Spleen (tissue), 11 donors: ENCODE data around the gene FUT7. TPM values are rescaled to one million over a fixed set of nuclear protein-coding genes. Genes with fewer than 3 reads are reported as not detected.

ENCODE experiments used
- DNase-seq: peaks from one replicate; pipeline ENCODE4 v3.0.0-alpha.2; 2020
- H3K27ac ChIP-seq, 8 donors: fragments of 200-600 bp; sonication (generic) in 7 of 8; 1 replicate in 4 of 8; 2 replicates in 4 of 8; pipeline versions ENCODE4 v1.5.0 to v1.8.0; 2016 to 2021; ENCODE audit warnings: inconsistent platforms in 4 of 8, mild to moderate bottlenecking in 4 of 8, moderate library complexity in 1 of 8
- H3K27me3 ChIP-seq, 7 donors: fragments of 200-600 bp; sonication (generic) in 6 of 7; replicated peaks in 1 of 7; 1 replicate in 4 of 7; 2 replicates in 3 of 7; pipeline versions ENCODE4 v1.5.0 to v1.8.0; 2016 to 2021; ENCODE audit warnings: inconsistent platforms in 3 of 7, mild to moderate bottlenecking in 1 of 7
- H3K36me3 ChIP-seq, 6 donors: fragments of 200-600 bp; sonication (generic) in 5 of 6; 1 replicate in 4 of 6; 2 replicates in 2 of 6; pipeline versions ENCODE4 v1.5.0 to v1.8.0; 2016 to 2021; ENCODE audit warnings: inconsistent platforms in 2 of 6
- H3K4me1 ChIP-seq, 6 donors: fragments of 200-600 bp; sonication (generic) in 5 of 6; 1 replicate in 3 of 6; 2 replicates in 3 of 6; pipeline versions ENCODE4 v1.5.0 to v1.8.0; 2016 to 2021; ENCODE audit warnings: inconsistent platforms in 3 of 6
- H3K4me3 ChIP-seq, 8 donors: fragments of 200-600 bp; sonication (generic) in 7 of 8; 1 replicate in 4 of 8; 2 replicates in 4 of 8; pipeline versions ENCODE4 v1.5.0 to v1.8.0; 2016 to 2021; ENCODE audit warnings: inconsistent platforms in 4 of 8, mild to moderate bottlenecking in 4 of 8, moderate library complexity in 2 of 8
- H3K9me3 ChIP-seq, 8 donors: fragments of 200-600 bp; sonication (generic) in 7 of 8; 1 replicate in 4 of 8; 2 replicates in 4 of 8; pipeline versions ENCODE4 v1.5.0 to v1.8.0; 2016 to 2021; ENCODE audit warnings: inconsistent platforms in 4 of 8
- POLR2A ChIP-seq, 3 donors: fragments of 450-650 bp; IDR thresholded peaks; one replicate each; pipeline ENCODE4 v1.5.1; 2017; ENCODE audit warnings: antibody characterized with exemption in 3 of 3, mild to moderate bottlenecking in 1 of 3
- POLR2AphosphoS5 ChIP-seq, 3 donors: sonication (generic); formaldehyde crosslinking; IDR thresholded peaks; one replicate each; pipeline ENCODE4 v1.5.1; 2017; ENCODE audit warnings: antibody characterized with exemption in 3 of 3
- WGBS, 5 donors: extraction: QIAGEN DNeasy Blood & Tissue Kit in 3 of 5; methylation state at CpG; one replicate each; pipeline versions ENCODE4 v1.1.5 to v1.1.7; 2013 to 2018; 5-methylcytosine and 5-hydroxymethylcytosine counted together
- intact Hi-C: fragments of 100-400 bp; cut with DNase I; formaldehyde crosslinking; loops from one replicate; pipeline ENCODE4 v1.15.0; 2023; ENCODE audit warnings: low total_unique reads
- polyA plus RNA-seq, 3 donors: library from polyadenylated mRNA; stranded (reverse); fragments of 200-250 nt; gene quantifications; one replicate each; pipeline ENCODE4 v1.2.1, GENCODE V29; 2013
- total RNA-seq, 7 donors: library from RNA; depleted of rRNA in 3 of 7; stranded (reverse); fragments of >200 nt in 3 of 7; fragmentation: NEBNext Ultra II Directional in 4 of 7; extraction: Animal tissue kit (Norgen Biotek cat#: 25700) in 4 of 7; gene quantifications; one replicate each; pipeline versions ENCODE4 v1.1.0 to v1.2.1, GENCODE V29; 2016 to 2021
- TF ChIP-seq, protein P1 (sequence below), 11 experiments: fragments of 200-600 bp in 7 of 11; fragments of 450-650 bp in 4 of 11; sonication (generic) in 4 of 11; IDR thresholded peaks in 8 of 11; conservative IDR thresholded peaks in 3 of 11; 1 replicate in 7 of 11; 2 replicates in 4 of 11; pipeline versions ENCODE4 v1.4.0 to v1.8.0; 2016 to 2021; ENCODE audit warnings: antibody characterized with exemption in 11 of 11, inconsistent platforms in 4 of 11, mild to moderate bottlenecking in 1 of 11
- donor health status: healthy with polysubstance abuse.
- donor health status: DM: no; HTN: no; CAD: no; lungs with moderate emphysema.
- donor health status: DM: no; HTN: no; CAD: no.
- donor health status: Bipolar disorder and iron deficiency.
- donor health status: healthy.
- donor health status: DM: no; HTN: no; CAD: no.
- donor health status: DM: yes; HTN: yes; CAD: no.

The FUT7 gene
- total and polyA plus RNA-seq, 10 donors = 4.0 to 14.9 (median 6.3) TPM

DNA sequence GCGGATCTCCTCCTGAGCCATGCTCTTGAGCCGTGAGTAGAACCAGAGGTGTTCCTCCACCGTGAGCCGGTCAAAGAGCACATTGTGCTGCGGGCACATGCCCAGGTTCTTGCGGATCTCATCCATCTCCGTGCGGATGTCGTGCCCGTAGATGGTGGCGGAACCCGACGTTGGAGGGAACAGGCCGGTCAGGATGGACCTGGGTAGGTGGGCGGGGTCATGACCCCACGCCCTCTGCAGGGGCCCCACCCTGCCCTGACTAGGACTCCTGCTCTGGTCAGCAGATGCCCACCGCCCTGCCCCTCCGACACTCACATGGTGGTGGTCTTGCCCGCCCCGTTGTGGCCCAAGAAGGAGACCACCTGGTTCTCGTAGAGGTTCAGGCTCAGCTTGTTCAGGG is 15.9 kb downstream of the FUT7 start:
- H3K27me3 ChIP-seq = no peaks in the 10 kb centered on the region
- no peak overlapping the region for H3K4me3 ChIP-seq
- no peak overlapping the region for H3K27ac ChIP-seq
- no peaks in the 10 kb centered on the region for H3K4me1 ChIP-seq
- intact Hi-C loops = no loop called here
- H3K9me3 ChIP-seq = no peaks in the 10 kb centered on the region
- TF ChIP-seq POLR2A (IDR thresholded peaks at IDR 0.05) (no peak), POLR2AphosphoS5 (IDR thresholded peaks at IDR 0.05) (no peak)
- TF ChIP-seq, protein P1, sequence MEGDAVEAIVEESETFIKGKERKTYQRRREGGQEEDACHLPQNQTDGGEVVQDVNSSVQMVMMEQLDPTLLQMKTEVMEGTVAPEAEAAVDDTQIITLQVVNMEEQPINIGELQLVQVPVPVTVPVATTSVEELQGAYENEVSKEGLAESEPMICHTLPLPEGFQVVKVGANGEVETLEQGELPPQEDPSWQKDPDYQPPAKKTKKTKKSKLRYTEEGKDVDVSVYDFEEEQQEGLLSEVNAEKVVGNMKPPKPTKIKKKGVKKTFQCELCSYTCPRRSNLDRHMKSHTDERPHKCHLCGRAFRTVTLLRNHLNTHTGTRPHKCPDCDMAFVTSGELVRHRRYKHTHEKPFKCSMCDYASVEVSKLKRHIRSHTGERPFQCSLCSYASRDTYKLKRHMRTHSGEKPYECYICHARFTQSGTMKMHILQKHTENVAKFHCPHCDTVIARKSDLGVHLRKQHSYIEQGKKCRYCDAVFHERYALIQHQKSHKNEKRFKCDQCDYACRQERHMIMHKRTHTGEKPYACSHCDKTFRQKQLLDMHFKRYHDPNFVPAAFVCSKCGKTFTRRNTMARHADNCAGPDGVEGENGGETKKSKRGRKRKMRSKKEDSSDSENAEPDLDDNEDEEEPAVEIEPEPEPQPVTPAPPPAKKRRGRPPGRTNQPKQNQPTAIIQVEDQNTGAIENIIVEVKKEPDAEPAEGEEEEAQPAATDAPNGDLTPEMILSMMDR (IDR thresholded peaks at IDR 0.05 in 8 of 11, conservative IDR thresholded peaks at IDR 0.05 in 3 of 11) = no peak
- WGBS, 5 donors = 93 to 98% (median 96%) methylated on average over 3 to 21 of the region's 21 CpGs
- H3K36me3 ChIP-seq = peaks cover 0 to 98% (median 70%) of the 10 kb centered on the region in 6 donors
- DNase-seq = no peak

DNA sequence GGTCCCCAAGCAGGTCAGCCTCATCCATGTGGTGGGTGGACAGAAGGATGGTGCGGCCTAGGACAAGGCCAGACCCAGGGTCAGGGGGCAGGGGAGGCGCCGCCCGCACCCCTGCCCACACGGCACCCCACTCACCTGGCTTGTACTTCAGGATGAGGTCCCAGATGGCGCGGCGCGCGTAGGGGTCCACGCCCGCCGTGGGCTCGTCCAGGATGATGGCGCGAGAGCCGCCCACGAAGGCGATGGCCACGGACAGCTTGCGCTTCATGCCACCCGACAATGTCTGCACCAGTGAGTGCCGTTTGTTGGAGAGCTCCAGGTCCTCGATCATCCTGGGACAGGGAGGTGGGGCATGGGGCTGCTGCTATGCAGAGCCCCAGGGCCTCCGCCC is 16.4 kb downstream of the FUT7 start:
- intact Hi-C loops = no loop called here
- WGBS, 5 donors = 95 to 98% (median 97%) methylated on average over 20 to 25 of the region's 25 CpGs
- no peaks in the 10 kb centered on the region for H3K4me1 ChIP-seq
- DNase-seq = no peak
- H3K4me3 ChIP-seq = no peak overlapping the region
- H3K27ac ChIP-seq = no peak overlapping the region
- TF ChIP-seq POLR2AphosphoS5 (IDR thresholded peaks at IDR 0.05) (no peak), POLR2A (IDR thresholded peaks at IDR 0.05) (no peak)
- TF ChIP-seq, protein P1 (IDR thresholded peaks at IDR 0.05 in 8 of 11, conservative IDR thresholded peaks at IDR 0.05 in 3 of 11) = no peak
- no peaks in the 10 kb centered on the region for H3K9me3 ChIP-seq
- peaks cover 0 to 98% (median 69%) of the 10 kb centered on the region in 6 donors for H3K36me3 ChIP-seq
- no peaks in the 10 kb centered on the region for H3K27me3 ChIP-seq

GRCh38 chr9:137014776-137015539 is 16.9 kb downstream of the FUT7 start:
- Histone ChIP-seq H3K27ac (no peak overlapping the region), H3K4me3 (no peak overlapping the region), H3K9me3 (no peaks in the 10 kb centered on the region), H3K27me3 (no peaks in the 10 kb centered on the region), H3K4me1 (no peaks in the 10 kb centered on the region), H3K36me3 (peaks cover 0 to 98% (median 69%) of the 10 kb centered on the region in 6 donors)
- 95 to 97% (median 95%) methylated on average over 20 to 36 of the region's 36 CpGs for WGBS, 5 donors
- TF ChIP-seq POLR2AphosphoS5 (IDR thresholded peaks at IDR 0.05) = no peak
- TF ChIP-seq, protein P1 (IDR thresholded peaks at IDR 0.05 in 8 of 11, conservative IDR thresholded peaks at IDR 0.05 in 3 of 11) = no peak
- no peak for TF ChIP-seq POLR2A (IDR thresholded peaks at IDR 0.05)
- intact Hi-C loops = no loop called here
- DNase-seq = no peak

- peaks cover 0 to 98% (median 76%) of the 10 kb centered on the region in 6 donors for H3K36me3 ChIP-seq
These were observed 17.7 kb downstream of the FUT7 start for GRCh38 chr9:137014166-137014565.

More at GRCh38 chr9:137014166-137014565, 17.7 kb downstream of the FUT7 start:
- no peak overlapping the region for H3K4me3 ChIP-seq
- no peak overlapping the region for H3K27ac ChIP-seq
- no peaks in the 10 kb centered on the region for H3K27me3 ChIP-seq
- H3K9me3 ChIP-seq = no peaks in the 10 kb centered on the region
- no peak for DNase-seq
- H3K4me1 ChIP-seq = no peaks in the 10 kb centered on the region
- WGBS, 5 donors = 89 to 95% (median 90%) methylated on average over 19 to 23 of the region's 23 CpGs; no CpG with 5 or more reads in 1 of the 5 donors
- no peak for TF ChIP-seq POLR2A (IDR thresholded peaks at IDR 0.05)
- TF ChIP-seq, protein P1 (IDR thresholded peaks at IDR 0.05 in 8 of 11, conservative IDR thresholded peaks at IDR 0.05 in 3 of 11) = no peak
- TF ChIP-seq POLR2AphosphoS5 (IDR thresholded peaks at IDR 0.05) = no peak
- intact Hi-C loops = no loop called here
